GM12892 (cell line): Measurements from ENCODE around the gene KLHDC10.

Experiments
- POLR2A ChIP-seq: IDR thresholded peaks from 2 replicates; pipeline ENCODE4 v1.6.1; 2011; ENCODE audit warnings: low read depth, low read length, control low read depth
- POLR2AphosphoS5 ChIP-seq: IDR thresholded peaks from 2 replicates; pipeline ENCODE4 v1.6.1; 2011; ENCODE audit warnings: low read depth, low read length, control low read depth
- TAF1 ChIP-seq: IDR thresholded peaks from 2 replicates; pipeline ENCODE4 v1.6.1; 2011; ENCODE audit warnings: low read depth, mild to moderate bottlenecking, control low read depth, low read length, borderline replicate concordance

DNA sequence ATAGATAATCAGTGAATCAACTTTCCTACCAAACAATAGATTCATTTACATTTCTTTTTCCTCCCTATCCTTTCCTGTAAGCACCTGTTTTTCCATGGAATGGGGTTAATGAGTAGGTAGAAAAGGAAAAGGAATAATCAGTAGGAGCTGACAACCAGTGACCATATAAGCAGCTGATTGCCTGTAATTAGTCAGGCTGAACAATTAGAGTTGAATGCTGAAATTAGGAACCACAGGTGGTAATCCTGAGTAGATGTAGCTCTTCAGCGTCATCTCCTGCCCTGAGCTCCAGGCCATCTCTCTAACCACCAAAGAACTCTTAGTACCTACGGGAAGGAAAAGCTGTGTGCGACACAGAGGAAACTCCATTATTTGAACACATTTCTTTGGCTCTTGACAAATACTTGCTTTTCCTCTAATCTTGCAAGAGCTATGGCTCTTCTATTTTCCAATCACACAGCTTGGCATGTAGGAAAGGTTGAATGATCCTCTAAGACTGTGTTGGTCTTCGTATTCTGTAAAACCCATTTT, 63.8 kb downstream of the KLHDC10 start:
- TF ChIP-seq POLR2A, result no peak
- TF ChIP-seq POLR2AphosphoS5, result no peak
- TF ChIP-seq TAF1, result no peak
